B cell (primary cell): ENCODE measurements around the gene SMARCC2. TPM values are rescaled to one million over a fixed set of nuclear protein-coding genes. Genes with fewer than 3 reads are reported as not detected.

Experiments used
- ATAC-seq: fragments of 200-7000 bp; cut with Tn5 transposase; one replicate; pipeline ENCODE4 v1.10.0; 2021; ENCODE audit warnings: low read depth, mild to moderate bottlenecking, moderate number of reproducible peaks, moderate library complexity
- CTCF ChIA-PET: fragments of 350-600 bp; sonication (Branson Sonifier 250); formaldehyde crosslinking; loops from one replicate; lab custom pipeline; 2021; ENCODE audit warnings: antibody characterized with exemption, inconsistent platforms; lab: Charles Lee
- POLR2A ChIA-PET: fragments of 350-600 bp; sonication (Branson Sonifier 250); formaldehyde crosslinking; loops from one replicate; lab custom pipeline; 2021; ENCODE audit warnings: antibody characterized with exemption; lab: Charles Lee
- DNase-seq: peaks from one replicate; pipeline ENCODE4 v3.0.0; 2013
- H2AFZ ChIP-seq: 2 replicates; pipeline ENCODE4 v1.6.1; 2012; ENCODE audit warnings: mild to moderate bottlenecking, low read depth, low read length; ENCODE audit not compliant: insufficient read depth, poor library complexity, severe bottlenecking
- H3K27ac ChIP-seq, 2 donors: 1 replicate in 1 of 2; 2 replicates in 1 of 2; pipeline ENCODE4 v1.5.1; 2012 to 2013; ENCODE audit warnings: low read length in 2 of 2, mild to moderate bottlenecking in 2 of 2, moderate library complexity in 1 of 2
- H3K27me3 ChIP-seq, 4 experiments: fragments of 200-600 bp in 1 of 4; sonication (generic) in 1 of 4; replicated peaks in 1 of 4; 1 replicate in 2 of 4; 2 replicates in 2 of 4; pipeline versions ENCODE4 v1.6.1 to v1.7.0; 2013 to 2016; ENCODE audit warnings: low read length in 3 of 4, mild to moderate bottlenecking in 2 of 4, mixed read lengths in 1 of 4, moderate library complexity in 1 of 4; ENCODE audit not compliant: insufficient read depth in 4 of 4, control insufficient read depth in 3 of 4; ENCODE audit errors: control extremely low read depth in 1 of 4
- H3K36me3 ChIP-seq, 2 experiments: replicated peaks in 1 of 2; 1 replicate in 1 of 2; 2 replicates in 1 of 2; pipeline versions ENCODE4 v1.6.1 to v1.7.1; 2013; ENCODE audit warnings: low read length in 1 of 2; ENCODE audit not compliant: insufficient read depth in 2 of 2, control insufficient read depth in 1 of 2; ENCODE audit errors: control extremely low read depth in 1 of 2, extremely low read depth in 1 of 2
- H3K4me1 ChIP-seq, 2 donors: fragments of 200-600 bp in 1 of 2; sonication (generic) in 1 of 2; 1 replicate in 1 of 2; 2 replicates in 1 of 2; pipeline versions ENCODE4 v1.5.1 to v1.6.1; 2013 to 2017; ENCODE audit warnings: low read length in 2 of 2; ENCODE audit not compliant: control insufficient read depth in 2 of 2, insufficient read depth in 2 of 2
- H3K4me2 ChIP-seq: replicated peaks from 2 replicates; pipeline ENCODE3; 2012; ENCODE audit warnings: mild to moderate bottlenecking, low read depth, low read length; ENCODE audit not compliant: poor library complexity, severe bottlenecking
- H3K4me3 ChIP-seq, 5 experiments: fragments of 200-600 bp in 1 of 5; sonication (generic) in 1 of 5; 1 replicate in 3 of 5; 2 replicates in 2 of 5; pipeline versions ENCODE4 v1.5.1 to v1.7.0; 2011 to 2016; ENCODE audit warnings: low read length in 4 of 5, mild to moderate bottlenecking in 4 of 5, low read depth in 2 of 5, control low read depth in 1 of 5, moderate library complexity in 1 of 5; ENCODE audit not compliant: insufficient read depth in 1 of 5; ENCODE audit errors: control extremely low read depth in 1 of 5, extremely low read depth in 1 of 5
- H3K79me2 ChIP-seq: fragments of 200-600 bp; sonication (generic); one replicate; pipeline ENCODE4 v1.6.0; 2016; ENCODE audit warnings: low read length; ENCODE audit not compliant: control insufficient read depth, insufficient read depth
- H3K9ac ChIP-seq: fragments of 200-600 bp; sonication (generic); 2 replicates; pipeline ENCODE4 v1.6.1; 2017; ENCODE audit warnings: mild to moderate bottlenecking, low read length, moderate library complexity
- H3K9me3 ChIP-seq, 3 donors: one replicate each; pipeline versions ENCODE4 v1.6.1 to v1.7.1; 2013; ENCODE audit warnings: low read length in 2 of 3; ENCODE audit not compliant: control insufficient read depth in 2 of 3, insufficient read depth in 1 of 3; ENCODE audit errors: control extremely low read depth in 1 of 3
- H4K20me1 ChIP-seq: 2 replicates; pipeline ENCODE4 v1.6.0; 2012; ENCODE audit warnings: mild to moderate bottlenecking, low read length; ENCODE audit not compliant: insufficient read depth, control insufficient read depth, poor library complexity, severe bottlenecking
- H3K27ac Mint-ChIP-seq: one replicate; pipeline ENCODE4 v1.8.0; 2021; ENCODE audit warnings: mixed read lengths
- H3K27me3 Mint-ChIP-seq: one replicate; pipeline ENCODE4 v1.8.0; 2021; ENCODE audit warnings: mixed read lengths
- H3K4me1 Mint-ChIP-seq: one replicate; pipeline ENCODE4 v1.8.0; 2021; ENCODE audit warnings: mixed read lengths
- H3K4me3 Mint-ChIP-seq: one replicate; pipeline ENCODE4 v1.8.0; 2021; ENCODE audit warnings: mixed read lengths
- H3K9me3 Mint-ChIP-seq: one replicate; pipeline ENCODE4 v1.8.0; 2022; ENCODE audit warnings: mixed read lengths; ENCODE audit not compliant: insufficient read depth
- EZH2 ChIP-seq: IDR thresholded peaks from 2 replicates; pipeline ENCODE4 v1.6.1; 2012; ENCODE audit warnings: borderline replicate concordance, low read depth, mild to moderate bottlenecking, moderate library complexity, low read length; ENCODE audit not compliant: insufficient read depth, poor library complexity, severe bottlenecking
- WGBS: methylation state at CpG from one replicate; pipeline ENCODE4 v1.1.5; 2013; ENCODE audit warnings: missing lambda C conversion rate; ENCODE audit not compliant: insufficient coverage; 5-methylcytosine and 5-hydroxymethylcytosine counted together
- intact Hi-C: fragments of 100-400 bp; cut with micrococcal nuclease; formaldehyde crosslinking; loops from one replicate; pipeline ENCODE4 v1.10.0; 2022
- polyA plus RNA-seq: library from polyadenylated mRNA; depleted of rRNA; stranded (reverse); fragments of >200 nt; gene quantifications from 2 replicates; pipeline ENCODE4 v1.2.3, GENCODE V29; 2012
- total RNA-seq, 2 donors: library from RNA; stranded (reverse); fragments of 120-200 nt in 1 of 2; gene quantifications; 1 replicate in 1 of 2; 2 replicates in 1 of 2; pipeline versions ENCODE4 v1.2.3 to v1.2.4, GENCODE V29; 2013 to 2022
- TF ChIP-seq, protein P1 (sequence below): fragments of 200-600 bp; IDR thresholded peaks from one replicate; pipeline ENCODE4 v1.8.0; 2022; ENCODE audit warnings: antibody characterized with exemption, mild to moderate bottlenecking

SMARCC2 gene
- total and polyA plus RNA-seq, 2 donors (not counting 1 experiment from before 2014, with no cell fraction given), result 70.4 to 198 TPM

DNA sequence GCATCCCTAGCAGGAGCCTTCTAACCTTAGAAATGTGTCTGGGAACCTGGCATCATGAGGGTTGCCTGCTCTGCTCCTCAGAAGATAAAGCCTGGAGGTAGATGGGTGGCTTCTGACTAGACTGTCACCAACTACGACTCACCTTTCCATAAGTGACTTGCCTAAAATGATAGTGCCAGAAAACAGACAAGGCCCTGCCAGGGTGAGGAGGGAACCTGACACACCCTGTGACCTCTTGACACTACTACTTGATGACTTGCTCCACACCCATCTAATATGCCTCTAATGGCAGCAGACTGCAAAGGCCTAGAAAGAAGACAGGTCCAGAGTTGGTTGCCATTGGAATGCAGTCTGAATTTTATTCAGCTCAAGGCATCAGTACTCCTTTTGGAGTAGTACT is 23.1 kb upstream of the SMARCC2 start:
- H3K27ac Mint-ChIP-seq, result no peak overlapping the region
- Histone ChIP-seq H3K4me3 (no peak overlapping the region), H3K27me3 (no peaks in the 10 kb centered on the region), H2AFZ (no peak overlapping the region), H3K9ac (no peak overlapping the region), H3K4me1 (peaks cover 6 to 16% of the 10 kb centered on the region in 2 donors), H3K27ac (no peak overlapping the region), H4K20me1 (peaks cover 33% of the 10 kb centered on the region), H3K9me3 (no peaks in the 10 kb centered on the region), H3K36me3 (peaks cover 4 to 72% of the 10 kb centered on the region in 2 experiments), H3K4me2 (no peak overlapping the region), H3K79me2 (peaks cover 65% of the 10 kb centered on the region)
- no peak for TF ChIP-seq EZH2
- TF ChIP-seq, protein P1, sequence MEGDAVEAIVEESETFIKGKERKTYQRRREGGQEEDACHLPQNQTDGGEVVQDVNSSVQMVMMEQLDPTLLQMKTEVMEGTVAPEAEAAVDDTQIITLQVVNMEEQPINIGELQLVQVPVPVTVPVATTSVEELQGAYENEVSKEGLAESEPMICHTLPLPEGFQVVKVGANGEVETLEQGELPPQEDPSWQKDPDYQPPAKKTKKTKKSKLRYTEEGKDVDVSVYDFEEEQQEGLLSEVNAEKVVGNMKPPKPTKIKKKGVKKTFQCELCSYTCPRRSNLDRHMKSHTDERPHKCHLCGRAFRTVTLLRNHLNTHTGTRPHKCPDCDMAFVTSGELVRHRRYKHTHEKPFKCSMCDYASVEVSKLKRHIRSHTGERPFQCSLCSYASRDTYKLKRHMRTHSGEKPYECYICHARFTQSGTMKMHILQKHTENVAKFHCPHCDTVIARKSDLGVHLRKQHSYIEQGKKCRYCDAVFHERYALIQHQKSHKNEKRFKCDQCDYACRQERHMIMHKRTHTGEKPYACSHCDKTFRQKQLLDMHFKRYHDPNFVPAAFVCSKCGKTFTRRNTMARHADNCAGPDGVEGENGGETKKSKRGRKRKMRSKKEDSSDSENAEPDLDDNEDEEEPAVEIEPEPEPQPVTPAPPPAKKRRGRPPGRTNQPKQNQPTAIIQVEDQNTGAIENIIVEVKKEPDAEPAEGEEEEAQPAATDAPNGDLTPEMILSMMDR, result no peak
- intact Hi-C loops, result no loop called here
- CTCF ChIA-PET, result interaction anchor here (0.6 to 0.7 kb wide), 2 partner anchors 9 to 261 kb away, joined by 3 to 4 read pairs; no protein-coding TSS in a partner anchor
- H3K9me3 Mint-ChIP-seq, result no peaks in the 10 kb centered on the region
- peaks cover 35% of the 10 kb centered on the region for H3K4me1 Mint-ChIP-seq
- ATAC-seq (no peak), DNase-seq (no peak)
- no peaks in the 10 kb centered on the region for H3K27me3 Mint-ChIP-seq
- WGBS, result no CpG with 5 or more reads among the region's 1 CpG
- POLR2A ChIA-PET, result no interaction called here
- no peak overlapping the region for H3K4me3 Mint-ChIP-seq

DNA sequence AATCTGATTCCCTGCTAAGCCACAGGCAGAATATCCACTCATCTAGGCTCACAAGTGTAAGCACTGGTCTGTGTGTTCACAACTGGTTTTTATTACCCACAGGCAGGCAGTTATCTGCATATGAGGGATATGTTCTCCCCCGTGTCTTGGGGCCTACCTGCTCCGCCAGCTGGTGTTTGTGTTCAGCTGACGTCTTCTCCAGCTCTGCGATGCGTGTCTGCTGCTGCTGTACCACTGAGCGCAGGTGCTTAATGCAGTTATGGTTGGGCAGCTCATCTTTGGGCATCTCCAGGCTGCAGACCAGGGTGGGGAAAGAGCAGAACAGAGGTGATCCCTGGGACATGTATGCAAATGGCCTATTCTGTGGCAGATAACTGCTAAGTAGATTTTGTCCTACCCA is 18.7 kb upstream of the SMARCC2 start:
- peaks cover 5 to 72% of the 10 kb centered on the region in 2 experiments for H3K36me3 ChIP-seq
- H3K4me1 ChIP-seq, result peaks cover 9 to 18% of the 10 kb centered on the region in 2 donors
- DNase-seq (peak; percentile 86), ATAC-seq (peak; percentile 90)
- H3K27me3 Mint-ChIP-seq, result no peaks in the 10 kb centered on the region
- no peak for TF ChIP-seq EZH2
- TF ChIP-seq, protein P1, result no peak
- no peak overlapping the region for H3K4me3 ChIP-seq
- H3K27me3 ChIP-seq, result no peaks in the 10 kb centered on the region
- H3K9ac ChIP-seq, result no peak overlapping the region
- peaks cover 24% of the 10 kb centered on the region for H3K79me2 ChIP-seq
- peaks cover 6% of the 10 kb centered on the region for H4K20me1 ChIP-seq
- H2AFZ ChIP-seq, result no peak overlapping the region
- no peaks in the 10 kb centered on the region for H3K9me3 Mint-ChIP-seq
- H3K4me1 Mint-ChIP-seq, result peaks cover 44% of the 10 kb centered on the region
- ChIA-PET CTCF (interaction anchor here (0.7 to 7.6 kb wide), 18 partner anchors 9 to 491 kb away, joined by 3 to 126 read pairs (median 4); partner anchors contain the start of genes ANKRD52, ESYT1, MYL6 and NABP2), POLR2A (interaction anchor here (0.5 to 4.9 kb wide), 8 partner anchors 11 to 202 kb away, joined by 3 to 65 read pairs (median 6); partner anchors contain the start of genes COQ10A, RNF41 and SMARCC2)
- 25% methylated on average over 6 of the region's 6 CpGs for WGBS
- peak overlapping the region; percentile 89 for H3K27ac Mint-ChIP-seq
- intact Hi-C loops, result loop anchor here (1.0 to 5.0 kb wide), 4 partner anchors 13 to 259 kb away; partner anchors contain the start of genes ANKRD52, RNF41 and SPRYD4
- peak overlapping the region; percentile 27 for H3K4me2 ChIP-seq
- H3K4me3 Mint-ChIP-seq, result peak overlapping the region; percentile 47
- no peaks in the 10 kb centered on the region for H3K9me3 ChIP-seq
- H3K27ac ChIP-seq, result peak overlapping the region; percentile 54 to 65
